GM23338 (cell line): ENCODE measurements around the gene TFAP2E. TPM values are rescaled to one million over a fixed set of nuclear protein-coding genes. Genes with fewer than 3 reads are reported as not detected.

Source experiments
- ATAC-seq: fragments of 200-7000 bp; cut with Tn5 transposase; 3 replicates; pipeline ENCODE4 v1.9.1; 2020
- DNase-seq: peaks from one replicate; pipeline ENCODE4 v3.0.0-alpha.2; 2015; ENCODE audit warnings: low spot score
- H2AFZ ChIP-seq: fragments of 200-600 bp; sonication (generic); 2 replicates; pipeline ENCODE4 v1.8.0; 2016; ENCODE audit warnings: antibody characterized with exemption, mild to moderate bottlenecking, moderate library complexity
- H3F3A ChIP-seq: fragments of 200-600 bp; sonication (generic); replicated peaks from 2 replicates; pipeline ENCODE4 v1.8.0; 2017; ENCODE audit warnings: antibody characterized with exemption, mixed run types, low read depth
- H3K27ac ChIP-seq: fragments of 200-600 bp; sonication (generic); 2 replicates; pipeline ENCODE4 v1.6.1; 2016; ENCODE audit warnings: low read depth
- H3K27me3 ChIP-seq: fragments of 200-600 bp; sonication (generic); 2 replicates; pipeline ENCODE4 v1.8.0; 2016; ENCODE audit warnings: mild to moderate bottlenecking, mixed run types, moderate library complexity; ENCODE audit not compliant: insufficient read depth
- H3K36me3 ChIP-seq: fragments of 200-600 bp; sonication (generic); 2 replicates; pipeline ENCODE4 v1.8.0; 2016; ENCODE audit warnings: mild to moderate bottlenecking; ENCODE audit not compliant: insufficient read depth
- H3K4me1 ChIP-seq: fragments of 200-600 bp; sonication (generic); 2 replicates; pipeline ENCODE4 v1.8.0; 2016; ENCODE audit warnings: mild to moderate bottlenecking, moderate library complexity; ENCODE audit not compliant: insufficient read depth
- H3K4me2 ChIP-seq: fragments of 200-600 bp; sonication (generic); 2 replicates; pipeline ENCODE4 v1.7.1; 2017; ENCODE audit warnings: mixed run types
- H3K4me3 ChIP-seq: fragments of 200-600 bp; sonication (generic); 2 replicates; pipeline ENCODE4 v1.6.1; 2016; ENCODE audit warnings: mixed run types
- H3K79me2 ChIP-seq: fragments of 200-600 bp; sonication (generic); replicated peaks from 2 replicates; pipeline ENCODE4 v1.8.0; 2017; ENCODE audit warnings: mild to moderate bottlenecking; ENCODE audit not compliant: insufficient read depth
- H3K9me2 ChIP-seq: fragments of 200-600 bp; sonication (generic); 2 replicates; pipeline ENCODE4 v1.8.0; 2017; ENCODE audit not compliant: insufficient read depth
- H4K20me1 ChIP-seq: fragments of 200-600 bp; sonication (generic); replicated peaks from 2 replicates; pipeline ENCODE4 v1.8.0; 2017; ENCODE audit warnings: mild to moderate bottlenecking; ENCODE audit not compliant: insufficient read depth
- H3K27ac Mint-ChIP-seq: 2 replicates; pipeline ENCODE4 v1.8.0; 2020; ENCODE audit warnings: inconsistent platforms, mild to moderate bottlenecking, moderate library complexity, mixed read lengths
- H3K27me3 Mint-ChIP-seq: 3 replicates; pipeline ENCODE4 v1.8.0; 2022; ENCODE audit warnings: low read depth, mild to moderate bottlenecking, moderate library complexity, mixed read lengths, inconsistent platforms; ENCODE audit not compliant: insufficient read depth, poor library complexity
- H3K36me3 Mint-ChIP-seq: 3 replicates; pipeline ENCODE4 v1.8.0; 2021; ENCODE audit warnings: low read depth, mild to moderate bottlenecking, inconsistent platforms, moderate library complexity, mixed read lengths
- H3K4me1 Mint-ChIP-seq: 3 replicates; pipeline ENCODE4 v1.8.0; 2020; ENCODE audit warnings: mild to moderate bottlenecking, inconsistent platforms, mixed read lengths
- H3K4me3 Mint-ChIP-seq: 3 replicates; pipeline ENCODE4 v1.8.0; 2021; ENCODE audit warnings: moderate library complexity, mild to moderate bottlenecking, inconsistent platforms, mixed read lengths
- H3K9me3 Mint-ChIP-seq: 3 replicates; pipeline ENCODE4 v1.8.0; 2020; ENCODE audit warnings: moderate library complexity, mild to moderate bottlenecking, inconsistent platforms, mixed read lengths
- CREB1 ChIP-seq: fragments of 250-450 bp; sonication (Bioruptor Pico); IDR thresholded peaks from 2 replicates; pipeline ENCODE4 v1.5.0; 2020; ENCODE audit warnings: low read depth, mild to moderate bottlenecking, moderate library complexity
- EZH2 ChIP-seq: fragments of 200-600 bp; sonication (generic); IDR thresholded peaks from one replicate; pipeline ENCODE4 v1.8.0; 2017; ENCODE audit warnings: antibody characterized with exemption, mild to moderate bottlenecking, low read depth; ENCODE audit not compliant: unreplicated experiment
- EZH2phosphoT487 ChIP-seq: fragments of 200-600 bp; sonication (generic); IDR thresholded peaks from one replicate; pipeline ENCODE4 v1.8.1; 2018; ENCODE audit warnings: antibody characterized with exemption; ENCODE audit not compliant: unreplicated experiment
- JUNB ChIP-seq: IDR thresholded peaks from one replicate; pipeline ENCODE4 v1.6.1; 2016; ENCODE audit warnings: antibody characterized with exemption; ENCODE audit not compliant: unreplicated experiment
- NANOG ChIP-seq: IDR thresholded peaks from 2 replicates; pipeline ENCODE4 v1.6.1; 2016; ENCODE audit warnings: antibody characterized with exemption, borderline replicate concordance
- POLR2AphosphoS5 ChIP-seq: IDR thresholded peaks from 2 replicates; pipeline ENCODE4 v1.6.1; 2016; ENCODE audit warnings: antibody characterized with exemption, low read depth
- STAT1 ChIP-seq: IDR thresholded peaks from one replicate; pipeline ENCODE4 v1.6.1; 2016; ENCODE audit warnings: antibody characterized with exemption; ENCODE audit not compliant: unreplicated experiment
- ZNF114 ChIP-seq: fragments of 250-450 bp; sonication (Bioruptor Pico); IDR thresholded peaks from 2 replicates; pipeline ENCODE4 v1.5.0; 2020; ENCODE audit warnings: mild to moderate bottlenecking, moderate library complexity
- polyA plus RNA-seq: library from polyadenylated mRNA; unstranded; fragments of >200 nt; fragmentation: Nextera tagmentation; extraction: Ambion mirVana; gene quantifications from 2 replicates; pipeline ENCODE4 v1.2.1, GENCODE V29; 2016
- total RNA-seq: library from RNA; depleted of rRNA; stranded (reverse); fragments of >200 nt; shearing (Covaris generic); gene quantifications from 2 replicates; pipeline ENCODE4 v1.2.3, GENCODE V29; 2014
- TF ChIP-seq, protein P1 (sequence below), 2 experiments: fragments of 200-600 bp in 1 of 2; sonication (generic) in 1 of 2; conservative IDR thresholded peaks; 2 replicates each; pipeline versions ENCODE4 v1.5.1 to v1.6.1; 2016 to 2017; ENCODE audit warnings: antibody characterized with exemption in 2 of 2, low read depth in 2 of 2, mild to moderate bottlenecking in 2 of 2, moderate library complexity in 1 of 2
- TF ChIP-seq, protein P2 (sequence below): fragments of 250-450 bp; sonication (Bioruptor Pico); IDR thresholded peaks from 2 replicates; pipeline ENCODE4 v1.5.0; 2020; ENCODE audit warnings: mild to moderate bottlenecking, moderate library complexity
- TF ChIP-seq, protein P3 (sequence below): IDR thresholded peaks from one replicate; pipeline ENCODE4 v1.6.1; 2018; ENCODE audit warnings: antibody characterized with exemption; ENCODE audit not compliant: unreplicated experiment

The TFAP2E gene
- total and polyA plus RNA-seq, 2 experiments from 2014 or later = 0.34 to 1.4 TPM

DNA sequence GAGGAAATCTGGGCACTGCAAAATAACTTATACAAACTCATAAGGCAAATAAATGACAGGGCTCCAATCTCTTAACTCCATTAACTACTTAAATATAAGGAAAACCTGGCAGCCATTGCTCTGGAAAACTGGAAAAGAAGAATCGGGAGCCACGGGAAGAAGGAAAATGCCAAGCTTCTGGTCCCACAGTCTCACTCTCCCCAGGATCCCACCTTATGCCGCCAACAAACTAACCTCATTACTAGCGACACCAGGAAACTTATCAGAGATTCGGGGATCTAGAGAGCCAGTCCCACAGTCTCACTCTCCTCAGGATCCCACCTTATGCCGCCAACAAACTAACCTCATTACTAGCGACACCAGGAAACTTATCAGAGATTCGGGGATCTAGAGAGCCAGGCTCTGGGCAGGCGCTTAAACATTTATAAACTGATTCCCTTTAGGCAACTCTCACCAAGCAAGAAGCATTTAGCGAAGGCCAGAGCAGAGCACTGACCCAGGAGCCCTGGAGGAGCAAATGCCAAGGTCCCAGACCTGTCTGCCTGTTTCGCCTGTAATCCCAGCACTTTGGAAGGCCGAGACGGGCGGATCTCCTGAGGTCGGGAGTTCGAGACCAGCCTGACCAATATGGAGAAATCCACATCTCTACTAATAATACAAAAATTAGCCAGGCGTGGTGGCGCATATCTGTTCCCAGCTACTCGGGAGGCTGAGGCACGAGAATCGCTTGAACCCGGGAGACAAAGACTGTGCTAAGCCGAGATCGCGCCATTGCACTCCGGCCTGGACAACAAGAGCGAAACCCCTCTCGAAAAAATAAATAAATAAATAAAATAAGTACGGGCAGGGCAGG, 67.5 kb downstream of the TFAP2E start:
- Histone ChIP-seq H3K4me3 (peak overlapping the region; percentile 93), H3K27me3 (no peaks in the 10 kb centered on the region), H3K9me2 (no peaks in the 10 kb centered on the region), H3K4me2 (peak overlapping the region; percentile 88), H3K36me3 (peaks cover 8% of the 10 kb centered on the region; the same call in 1 of the 2 replicates), H4K20me1 (peaks cover 21% of the 10 kb centered on the region), H3K79me2 (peaks cover 57% of the 10 kb centered on the region), H3K4me1 (peaks cover 27% of the 10 kb centered on the region), H3F3A (0 out of 2 replicates have a peak, but pooled peaks cover 3% of the 10 kb centered on the region), H3K27ac (peak overlapping the region; percentile 98), H2AFZ (peak overlapping the region; percentile 90)
- peak; percentile 21 for DNase-seq
- Mint-ChIP-seq H3K36me3 (peaks cover 15% of the 10 kb centered on the region; the same call in 2 of the 3 replicates), H3K4me3 (peak overlapping the region; percentile 100), H3K4me1 (peaks cover 19% of the 10 kb centered on the region; the same call in 2 of the 3 replicates), H3K27me3 (peaks cover 9% of the 10 kb centered on the region), H3K9me3 (peaks cover 9% of the 10 kb centered on the region; the same call in 2 of the 3 replicates), H3K27ac (peak overlapping the region; percentile 100)
- ATAC-seq = no peak
- TF ChIP-seq, protein P1, sequence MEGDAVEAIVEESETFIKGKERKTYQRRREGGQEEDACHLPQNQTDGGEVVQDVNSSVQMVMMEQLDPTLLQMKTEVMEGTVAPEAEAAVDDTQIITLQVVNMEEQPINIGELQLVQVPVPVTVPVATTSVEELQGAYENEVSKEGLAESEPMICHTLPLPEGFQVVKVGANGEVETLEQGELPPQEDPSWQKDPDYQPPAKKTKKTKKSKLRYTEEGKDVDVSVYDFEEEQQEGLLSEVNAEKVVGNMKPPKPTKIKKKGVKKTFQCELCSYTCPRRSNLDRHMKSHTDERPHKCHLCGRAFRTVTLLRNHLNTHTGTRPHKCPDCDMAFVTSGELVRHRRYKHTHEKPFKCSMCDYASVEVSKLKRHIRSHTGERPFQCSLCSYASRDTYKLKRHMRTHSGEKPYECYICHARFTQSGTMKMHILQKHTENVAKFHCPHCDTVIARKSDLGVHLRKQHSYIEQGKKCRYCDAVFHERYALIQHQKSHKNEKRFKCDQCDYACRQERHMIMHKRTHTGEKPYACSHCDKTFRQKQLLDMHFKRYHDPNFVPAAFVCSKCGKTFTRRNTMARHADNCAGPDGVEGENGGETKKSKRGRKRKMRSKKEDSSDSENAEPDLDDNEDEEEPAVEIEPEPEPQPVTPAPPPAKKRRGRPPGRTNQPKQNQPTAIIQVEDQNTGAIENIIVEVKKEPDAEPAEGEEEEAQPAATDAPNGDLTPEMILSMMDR (conservative IDR thresholded peaks at IDR 0.05; ENCODE audit: low read depth in 2 of 2) = no peak
- TF ChIP-seq, protein P2, sequence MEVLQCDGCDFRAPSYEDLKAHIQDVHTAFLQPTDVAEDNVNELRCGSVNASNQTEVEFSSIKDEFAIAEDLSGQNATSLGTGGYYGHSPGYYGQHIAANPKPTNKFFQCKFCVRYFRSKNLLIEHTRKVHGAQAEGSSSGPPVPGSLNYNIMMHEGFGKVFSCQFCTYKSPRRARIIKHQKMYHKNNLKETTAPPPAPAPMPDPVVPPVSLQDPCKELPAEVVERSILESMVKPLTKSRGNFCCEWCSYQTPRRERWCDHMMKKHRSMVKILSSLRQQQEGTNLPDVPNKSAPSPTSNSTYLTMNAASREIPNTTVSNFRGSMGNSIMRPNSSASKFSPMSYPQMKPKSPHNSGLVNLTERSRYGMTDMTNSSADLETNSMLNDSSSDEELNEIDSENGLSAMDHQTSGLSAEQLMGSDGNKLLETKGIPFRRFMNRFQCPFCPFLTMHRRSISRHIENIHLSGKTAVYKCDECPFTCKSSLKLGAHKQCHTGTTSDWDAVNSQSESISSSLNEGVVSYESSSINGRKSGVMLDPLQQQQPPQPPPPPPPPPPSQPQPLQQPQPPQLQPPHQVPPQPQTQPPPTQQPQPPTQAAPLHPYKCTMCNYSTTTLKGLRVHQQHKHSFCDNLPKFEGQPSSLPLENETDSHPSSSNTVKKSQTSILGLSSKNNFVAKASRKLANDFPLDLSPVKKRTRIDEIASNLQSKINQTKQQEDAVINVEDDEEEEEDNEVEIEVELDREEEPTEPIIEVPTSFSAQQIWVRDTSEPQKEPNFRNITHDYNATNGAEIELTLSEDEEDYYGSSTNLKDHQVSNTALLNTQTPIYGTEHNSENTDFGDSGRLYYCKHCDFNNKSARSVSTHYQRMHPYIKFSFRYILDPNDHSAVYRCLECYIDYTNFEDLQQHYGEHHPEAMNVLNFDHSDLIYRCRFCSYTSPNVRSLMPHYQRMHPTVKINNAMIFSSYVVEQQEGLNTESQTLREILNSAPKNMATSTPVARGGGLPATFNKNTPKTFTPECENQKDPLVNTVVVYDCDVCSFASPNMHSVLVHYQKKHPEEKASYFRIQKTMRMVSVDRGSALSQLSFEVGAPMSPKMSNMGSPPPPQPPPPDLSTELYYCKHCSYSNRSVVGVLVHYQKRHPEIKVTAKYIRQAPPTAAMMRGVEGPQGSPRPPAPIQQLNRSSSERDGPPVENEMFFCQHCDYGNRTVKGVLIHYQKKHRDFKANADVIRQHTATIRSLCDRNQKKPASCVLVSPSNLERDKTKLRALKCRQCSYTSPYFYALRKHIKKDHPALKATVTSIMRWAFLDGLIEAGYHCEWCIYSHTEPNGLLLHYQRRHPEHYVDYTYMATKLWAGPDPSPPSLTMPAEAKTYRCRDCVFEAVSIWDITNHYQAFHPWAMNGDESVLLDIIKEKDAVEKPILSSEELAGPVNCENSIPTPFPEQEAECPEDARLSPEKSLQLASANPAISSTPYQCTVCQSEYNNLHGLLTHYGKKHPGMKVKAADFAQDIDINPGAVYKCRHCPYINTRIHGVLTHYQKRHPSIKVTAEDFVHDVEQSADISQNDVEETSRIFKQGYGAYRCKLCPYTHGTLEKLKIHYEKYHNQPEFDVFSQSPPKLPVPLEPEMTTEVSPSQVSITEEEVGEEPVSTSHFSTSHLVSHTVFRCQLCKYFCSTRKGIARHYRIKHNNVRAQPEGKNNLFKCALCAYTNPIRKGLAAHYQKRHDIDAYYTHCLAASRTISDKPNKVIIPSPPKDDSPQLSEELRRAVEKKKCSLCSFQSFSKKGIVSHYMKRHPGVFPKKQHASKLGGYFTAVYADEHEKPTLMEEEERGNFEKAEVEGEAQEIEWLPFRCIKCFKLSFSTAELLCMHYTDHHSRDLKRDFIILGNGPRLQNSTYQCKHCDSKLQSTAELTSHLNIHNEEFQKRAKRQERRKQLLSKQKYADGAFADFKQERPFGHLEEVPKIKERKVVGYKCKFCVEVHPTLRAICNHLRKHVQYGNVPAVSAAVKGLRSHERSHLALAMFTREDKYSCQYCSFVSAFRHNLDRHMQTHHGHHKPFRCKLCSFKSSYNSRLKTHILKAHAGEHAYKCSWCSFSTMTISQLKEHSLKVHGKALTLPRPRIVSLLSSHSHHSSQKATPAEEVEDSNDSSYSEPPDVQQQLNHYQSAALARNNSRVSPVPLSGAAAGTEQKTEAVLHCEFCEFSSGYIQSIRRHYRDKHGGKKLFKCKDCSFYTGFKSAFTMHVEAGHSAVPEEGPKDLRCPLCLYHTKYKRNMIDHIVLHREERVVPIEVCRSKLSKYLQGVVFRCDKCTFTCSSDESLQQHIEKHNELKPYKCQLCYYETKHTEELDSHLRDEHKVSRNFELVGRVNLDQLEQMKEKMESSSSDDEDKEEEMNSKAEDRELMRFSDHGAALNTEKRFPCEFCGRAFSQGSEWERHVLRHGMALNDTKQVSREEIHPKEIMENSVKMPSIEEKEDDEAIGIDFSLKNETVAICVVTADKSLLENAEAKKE = no peak
- no peak for TF ChIP-seq STAT1
- no peak for TF ChIP-seq POLR2AphosphoS5
- TF ChIP-seq, protein P3, sequence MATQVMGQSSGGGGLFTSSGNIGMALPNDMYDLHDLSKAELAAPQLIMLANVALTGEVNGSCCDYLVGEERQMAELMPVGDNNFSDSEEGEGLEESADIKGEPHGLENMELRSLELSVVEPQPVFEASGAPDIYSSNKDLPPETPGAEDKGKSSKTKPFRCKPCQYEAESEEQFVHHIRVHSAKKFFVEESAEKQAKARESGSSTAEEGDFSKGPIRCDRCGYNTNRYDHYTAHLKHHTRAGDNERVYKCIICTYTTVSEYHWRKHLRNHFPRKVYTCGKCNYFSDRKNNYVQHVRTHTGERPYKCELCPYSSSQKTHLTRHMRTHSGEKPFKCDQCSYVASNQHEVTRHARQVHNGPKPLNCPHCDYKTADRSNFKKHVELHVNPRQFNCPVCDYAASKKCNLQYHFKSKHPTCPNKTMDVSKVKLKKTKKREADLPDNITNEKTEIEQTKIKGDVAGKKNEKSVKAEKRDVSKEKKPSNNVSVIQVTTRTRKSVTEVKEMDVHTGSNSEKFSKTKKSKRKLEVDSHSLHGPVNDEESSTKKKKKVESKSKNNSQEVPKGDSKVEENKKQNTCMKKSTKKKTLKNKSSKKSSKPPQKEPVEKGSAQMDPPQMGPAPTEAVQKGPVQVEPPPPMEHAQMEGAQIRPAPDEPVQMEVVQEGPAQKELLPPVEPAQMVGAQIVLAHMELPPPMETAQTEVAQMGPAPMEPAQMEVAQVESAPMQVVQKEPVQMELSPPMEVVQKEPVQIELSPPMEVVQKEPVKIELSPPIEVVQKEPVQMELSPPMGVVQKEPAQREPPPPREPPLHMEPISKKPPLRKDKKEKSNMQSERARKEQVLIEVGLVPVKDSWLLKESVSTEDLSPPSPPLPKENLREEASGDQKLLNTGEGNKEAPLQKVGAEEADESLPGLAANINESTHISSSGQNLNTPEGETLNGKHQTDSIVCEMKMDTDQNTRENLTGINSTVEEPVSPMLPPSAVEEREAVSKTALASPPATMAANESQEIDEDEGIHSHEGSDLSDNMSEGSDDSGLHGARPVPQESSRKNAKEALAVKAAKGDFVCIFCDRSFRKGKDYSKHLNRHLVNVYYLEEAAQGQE = no peak
- no peak for TF ChIP-seq EZH2
- no peak for TF ChIP-seq JUNB
- TF ChIP-seq CREB1 (CRISPR knock-in tag) = no peak
- TF ChIP-seq NANOG = no peak
- TF ChIP-seq EZH2phosphoT487 = no peak
- TF ChIP-seq ZNF114 (CRISPR knock-in tag) = no peak
